HG03558 (cell line): ENCODE data around the gene CCDC91.
"Not testable (repeated sequence)": the region's sequence is repeated elsewhere in the genome, so short reads cannot be mapped to it uniquely, and the experiment has no call there.

Experiments
- ATAC-seq: cut with Tn5 transposase; IDR thresholded peaks from one replicate; pipeline ENCODE4 v1.9.1; 2021; ENCODE audit warnings: moderate number of reproducible peaks; ENCODE audit not compliant: unreplicated experiment; ENCODE audit errors: extremely low read depth

Gene CCDC91

GRCh38 chr12:28346567-28346966 is 156.3 kb downstream of the CCDC91 start:
- no peak for ATAC-seq

- ATAC-seq, result no peak
These were observed 158.9 kb downstream of the CCDC91 start for GRCh38 chr12:28349196-28349595.

- ATAC-seq, result no peak
These were observed 160.2 kb downstream of the CCDC91 start for GRCh38 chr12:28350502-28350901.

- ATAC-seq, result no peak
These were observed 161.2 kb downstream of the CCDC91 start for GRCh38 chr12:28351414-28351813.

GRCh38 chr12:28355161-28355560 is 164.9 kb downstream of the CCDC91 start:
- ATAC-seq, result no peak

GRCh38 chr12:28360253-28360652 is 170.0 kb downstream of the CCDC91 start:
- ATAC-seq, result no peak

- ATAC-seq, result no peak
These were observed 177.1 kb downstream of the CCDC91 start for GRCh38 chr12:28367326-28367725.

GRCh38 chr12:28367993-28368392 is 177.7 kb downstream of the CCDC91 start:
- ATAC-seq, result no peak

- no peak for ATAC-seq
These were observed 179.2 kb downstream of the CCDC91 start for GRCh38 chr12:28369483-28369882.

GRCh38 chr12:28374556-28374955 is 184.3 kb downstream of the CCDC91 start:
- no peak for ATAC-seq

GRCh38 chr12:28378736-28379135 is 188.5 kb downstream of the CCDC91 start:
- no peak for ATAC-seq

- ATAC-seq, result not testable (repeated sequence)
These were observed 189.5 kb downstream of the CCDC91 start for GRCh38 chr12:28379779-28380178.

- no peak for ATAC-seq
These were observed 193.1 kb downstream of the CCDC91 start for GRCh38 chr12:28383368-28383767.

GRCh38 chr12:28388879-28389278 is 198.6 kb downstream of the CCDC91 start:
- no peak for ATAC-seq

GRCh38 chr12:28390206-28390605 is 199.9 kb downstream of the CCDC91 start:
- no peak for ATAC-seq

- no peak for ATAC-seq
These were observed 200.6 kb downstream of the CCDC91 start for GRCh38 chr12:28390761-28391385.

GRCh38 chr12:28409892-28410291 is 219.6 kb downstream of the CCDC91 start:
- ATAC-seq, result no peak

GRCh38 chr12:28413460-28414109 is 223.3 kb downstream of the CCDC91 start:
- ATAC-seq, result no peak

GRCh38 chr12:28415755-28416154 is 225.5 kb downstream of the CCDC91 start:
- ATAC-seq, result no peak

GRCh38 chr12:28421374-28421773 is 231.1 kb downstream of the CCDC91 start:
- ATAC-seq, result no peak

- ATAC-seq, result no peak
These were observed 234.7 kb downstream of the CCDC91 start for GRCh38 chr12:28424965-28425364.

GRCh38 chr12:28425526-28425925 is 235.3 kb downstream of the CCDC91 start:
- peak; percentile 34 for ATAC-seq
